GM12891 (cell line): Measurements from ENCODE around the gene ABCG4.

Source experiments
- PAX5 ChIP-seq: IDR thresholded peaks from 2 replicates; pipeline ENCODE4 v1.6.1; 2011; ENCODE audit warnings: low read length, moderate library complexity, mild to moderate bottlenecking; ENCODE audit not compliant: insufficient read depth, severe bottlenecking
- POLR2A ChIP-seq: IDR thresholded peaks from 2 replicates; pipeline ENCODE4 v1.6.1; 2011; ENCODE audit warnings: low read depth, low read length, control low read depth
- POLR2AphosphoS5 ChIP-seq: IDR thresholded peaks from 2 replicates; pipeline ENCODE4 v1.6.1; 2011; ENCODE audit warnings: low read depth, low read length, control low read depth
- SPI1 ChIP-seq: IDR thresholded peaks from 2 replicates; pipeline ENCODE4 v1.6.1; 2011; ENCODE audit warnings: low read depth, low read length, control low read depth
- TAF1 ChIP-seq: IDR thresholded peaks from 2 replicates; pipeline ENCODE4 v1.6.1; 2011; ENCODE audit warnings: low read depth, low read length, control low read depth

DNA sequence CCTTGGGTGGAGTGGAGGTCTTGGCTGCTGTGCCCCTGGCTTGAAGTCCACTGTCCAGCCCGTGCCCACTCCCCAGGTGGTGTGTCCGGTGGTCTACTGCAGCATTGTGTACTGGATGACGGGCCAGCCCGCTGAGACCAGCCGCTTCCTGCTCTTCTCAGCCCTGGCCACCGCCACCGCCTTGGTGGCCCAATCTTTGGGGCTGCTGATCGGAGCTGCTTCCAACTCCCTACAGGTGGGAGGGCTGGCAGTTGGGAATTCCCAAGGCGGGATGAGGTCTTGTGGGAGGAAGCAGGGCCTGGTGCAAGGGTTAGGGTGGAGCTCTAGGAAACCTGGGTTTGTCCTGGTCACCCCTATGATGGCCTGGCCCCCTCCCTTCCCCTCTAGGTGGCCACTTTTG lies 11.3 kb downstream of the ABCG4 start:
- TF ChIP-seq TAF1 = no peak
- TF ChIP-seq SPI1 = no peak
- TF ChIP-seq POLR2A = no peak
- no peak for TF ChIP-seq POLR2AphosphoS5
- TF ChIP-seq PAX5 = no peak
